Endothelial cell of umbilical vein (primary cell): ENCODE data around the gene ACSL4. TPM values are rescaled to one million over a fixed set of nuclear protein-coding genes. Genes with fewer than 3 reads are reported as not detected.

ENCODE experiments used
- BruUV-seq: library from RNA; stranded (reverse); fragments of 400-500 nt; replicated peaks from 2 replicates; lab custom pipeline; 2021; lab: Mats Ljungman, UMichigan
- CTCF ChIA-PET: fragments of 300-600, 350-600 bp; sonication (Branson Sonifier 250); formaldehyde crosslinking; loops from one replicate; lab custom pipeline; 2021; ENCODE audit warnings: antibody characterized with exemption, inconsistent platforms; lab: Charles Lee
- POLR2A ChIA-PET: fragments of 300-600, 350-600 bp; sonication (Branson Sonifier 250); formaldehyde crosslinking; loops from one replicate; lab custom pipeline; 2021; ENCODE audit warnings: antibody characterized with exemption, inconsistent platforms; lab: Charles Lee
- DNase-seq: peaks from one replicate; pipeline ENCODE4 v3.0.0-alpha.2; 2011; ENCODE audit warnings: low read depth, low spot score
- FAIRE-seq: peaks from 2 replicates; lab custom pipeline; 2011; peaks lifted over from hg19 to GRCh38; lab: Jason Lieb, UNC
- H2AFZ ChIP-seq: 2 replicates; pipeline ENCODE4 v1.6.0; 2012; ENCODE audit warnings: low read depth, low read length, control low read depth, inconsistent platforms
- H3K27ac ChIP-seq: 2 replicates; pipeline ENCODE4 v1.5.1; 2011; ENCODE audit warnings: low read depth, mild to moderate bottlenecking, control low read depth, low read length, moderate library complexity; ENCODE audit not compliant: insufficient read depth
- H3K27me3 ChIP-seq, 2 experiments: 2 replicates each; pipeline versions ENCODE4 v1.6.0 to v1.6.1; 2011; ENCODE audit warnings: low read length in 2 of 2, mixed read lengths in 1 of 2; ENCODE audit not compliant: control insufficient read depth in 2 of 2, insufficient read depth in 2 of 2
- H3K36me3 ChIP-seq, 2 experiments: 2 replicates in 1 of 2; 3 replicates in 1 of 2; pipeline ENCODE4 v1.5.1; 2011; ENCODE audit warnings: low read length in 2 of 2, mild to moderate bottlenecking in 1 of 2, moderate library complexity in 1 of 2; ENCODE audit not compliant: control insufficient read depth in 2 of 2, insufficient read depth in 2 of 2; ENCODE audit errors: extremely low read depth in 1 of 2
- H3K4me1 ChIP-seq: 3 replicates; pipeline ENCODE4 v1.5.1; 2011; ENCODE audit warnings: mild to moderate bottlenecking, low read length; ENCODE audit not compliant: control insufficient read depth, insufficient read depth; ENCODE audit errors: extremely low read depth
- H3K4me2 ChIP-seq: 2 replicates; pipeline ENCODE4 v1.6.1; 2011; ENCODE audit warnings: low read length, control low read depth, mixed read lengths; ENCODE audit not compliant: insufficient read depth
- H3K4me3 ChIP-seq, 3 experiments: fragments of 200-600 bp in 1 of 3; sonication (generic), shearing (Covaris generic) in 1 of 3; replicated peaks in 1 of 3; 2 replicates each; pipeline ENCODE4 v1.5.1; 2011 to 2016; ENCODE audit warnings: control low read depth in 3 of 3, low read length in 3 of 3, mild to moderate bottlenecking in 2 of 3, inconsistent platforms in 1 of 3, low read depth in 1 of 3, moderate library complexity in 1 of 3; ENCODE audit not compliant: insufficient read depth in 1 of 3
- H3K79me2 ChIP-seq: 2 replicates; pipeline ENCODE4 v1.6.0; 2012; ENCODE audit warnings: low read length, inconsistent platforms; ENCODE audit not compliant: control insufficient read depth, insufficient read depth
- H3K9ac ChIP-seq: replicated peaks from 2 replicates; pipeline ENCODE3; 2011; ENCODE audit warnings: low read length, control low read depth; ENCODE audit not compliant: insufficient read depth; ENCODE audit errors: extremely low read depth
- H3K9me1 ChIP-seq: replicated peaks from 3 replicates; pipeline ENCODE4 v1.6.0; 2011; ENCODE audit warnings: mild to moderate bottlenecking, low read length; ENCODE audit not compliant: control insufficient read depth, insufficient read depth; ENCODE audit errors: extremely low read depth
- H3K9me3 ChIP-seq: replicated peaks from 2 replicates; pipeline ENCODE4 v1.5.1; 2012; ENCODE audit warnings: low read length, inconsistent platforms; ENCODE audit not compliant: control insufficient read depth, insufficient read depth
- H4K20me1 ChIP-seq: replicated peaks from 2 replicates; pipeline ENCODE3; 2011; ENCODE audit warnings: mild to moderate bottlenecking, low read length; ENCODE audit not compliant: control insufficient read depth, insufficient read depth; ENCODE audit errors: extremely low read depth
- CTCF ChIP-seq, 2 donors: IDR thresholded peaks; 1 replicate in 1 of 2; 2 replicates in 1 of 2; pipeline ENCODE4 v1.5.1; 2011; ENCODE audit warnings: low read length in 2 of 2, mild to moderate bottlenecking in 2 of 2, moderate library complexity in 2 of 2, control low read depth in 1 of 2, inconsistent platforms in 1 of 2, low read depth in 1 of 2; ENCODE audit not compliant: insufficient read depth in 1 of 2; ENCODE audit errors: extremely low read depth in 1 of 2
- EZH2 ChIP-seq: IDR thresholded peaks from 2 replicates; pipeline ENCODE4 v1.6.1; 2012; ENCODE audit warnings: borderline replicate concordance, low read depth, mild to moderate bottlenecking, moderate library complexity, low read length, inconsistent platforms; ENCODE audit not compliant: severe bottlenecking
- FOS ChIP-seq: IDR thresholded peaks from 2 replicates; pipeline ENCODE4 v1.6.1; 2011; ENCODE audit warnings: mild to moderate bottlenecking, low read length, moderate library complexity, borderline replicate concordance; ENCODE audit not compliant: insufficient read depth
- GATA2 ChIP-seq: IDR thresholded peaks from 2 replicates; pipeline ENCODE4 v1.7.0; 2011; ENCODE audit warnings: low read depth, mild to moderate bottlenecking, moderate library complexity, mixed read lengths, low read length; ENCODE audit not compliant: insufficient read length, insufficient read depth
- JUN ChIP-seq: IDR thresholded peaks from 2 replicates; pipeline ENCODE4 v1.6.1; 2011; ENCODE audit warnings: borderline replicate concordance, low read depth; ENCODE audit not compliant: insufficient read length, insufficient read depth
- MAX ChIP-seq: IDR thresholded peaks from 2 replicates; pipeline ENCODE4 v1.6.1; 2011; ENCODE audit not compliant: insufficient read depth, insufficient read length
- MYC ChIP-seq: IDR thresholded peaks from one replicate; pipeline ENCODE4 v1.6.1; 2011; ENCODE audit warnings: mild to moderate bottlenecking, low read depth, low read length
- POLR2A ChIP-seq: IDR thresholded peaks from 2 replicates; pipeline ENCODE4 v1.6.1; 2012; ENCODE audit warnings: low read depth, mild to moderate bottlenecking, control low read depth, low read length
- POLR2AphosphoS5 ChIP-seq: IDR thresholded peaks from 2 replicates; pipeline ENCODE4 v1.6.1; 2012; ENCODE audit warnings: low read depth, mild to moderate bottlenecking, control low read depth, low read length, moderate library complexity; ENCODE audit not compliant: insufficient read depth
- dilution Hi-C: fragments of 300-500 bp; cut with MboI; formaldehyde crosslinking; loops from one replicate; pipeline ENCODE4 v1.15.0; 2019; ENCODE audit warnings: low sequenced_read_pairs; ENCODE audit not compliant: extremely low pct_ligation_motif_present
- intact Hi-C: fragments of 100-400 bp; cut with micrococcal nuclease; formaldehyde crosslinking; loops from one replicate; pipeline ENCODE4 v1.10.0; 2022
- polyA plus RNA-seq, 4 experiments: library from polyadenylated mRNA; depleted of rRNA in 3 of 4; stranded (reverse) in 3 of 4; unstranded in 1 of 4; fragments of >200 nt; gene quantifications; 2 replicates each; pipeline versions ENCODE4 v1.2.1 to v1.2.3, GENCODE V29; 2011 to 2012; ENCODE audit warnings: missing spikeins in 1 of 4
- total RNA-seq: library from RNA; stranded (reverse); gene quantifications from 2 replicates; pipeline ENCODE4 v1.2.3, GENCODE V29; 2021

ACSL4 gene
- total and polyA plus RNA-seq, 2 donors (not counting 3 experiments of a cell fraction or from before 2014, with no cell fraction given) = 20.7 to 85.5 TPM

- FAIRE-seq = peak; percentile 55
These were observed 18.6 kb downstream of the ACSL4 start for GRCh38 chrX:109714340-109714958.

More at GRCh38 chrX:109714340-109714958, 18.6 kb downstream of the ACSL4 start:
- Histone ChIP-seq H2AFZ (no peak overlapping the region), H3K9me1 (no peaks in the 10 kb centered on the region), H3K4me1 (peaks cover 25% of the 10 kb centered on the region), H3K9ac (peak overlapping the region; percentile 37), H4K20me1 (no peaks in the 10 kb centered on the region), H3K4me2 (peak overlapping the region; percentile 31), H3K27ac (peak overlapping the region; percentile 66), H3K27me3 (no peaks in the 10 kb centered on the region), H3K4me3 (no peak overlapping the region), H3K9me3 (no peaks in the 10 kb centered on the region), H3K36me3 (no peaks in the 10 kb centered on the region), H3K79me2 (peaks cover 83% of the 10 kb centered on the region)
- TSS peak; percentile 98 for BruUV-seq
- no peak for TF ChIP-seq POLR2A
- TF ChIP-seq FOS = peak; percentile 86
- TF ChIP-seq CTCF (IDR thresholded peaks at IDR 0.05; ENCODE audit: extremely low read depth in 1 of 2, insufficient read depth in 1 of 2, low read depth in 1 of 2, low read length in 2 of 2) = no peak
- peak; percentile 51 for TF ChIP-seq JUN
- no peak for TF ChIP-seq EZH2
- no peak for TF ChIP-seq MAX
- TF ChIP-seq MYC = no peak
- no peak for TF ChIP-seq GATA2
- TF ChIP-seq POLR2AphosphoS5 = no peak
- peak; percentile 50 for DNase-seq
- POLR2A ChIA-PET = interaction anchor here (1.0 kb wide), 1 partner anchor 18 kb away, joined by 4 read pairs; the partner anchor contains the start of gene ACSL4
- dilution Hi-C loops (no loop called here), intact Hi-C loops (no loop called here)
- CTCF ChIA-PET = interaction anchor here (0.9 to 9.7 kb wide), 6 partner anchors 14 to 229 kb away, joined by 3 to 241 read pairs (median 32); no protein-coding TSS in a partner anchor
